C4-2B (cell line): ENCODE measurements around the gene INPP5B.

Source experiments
- ZFX ChIP-seq: fragments of 450-650 bp; IDR thresholded peaks from 2 replicates; pipeline ENCODE4 v1.6.1; 2017
- TF ChIP-seq, protein P1 (sequence below): fragments of 450-650 bp; conservative IDR thresholded peaks from 2 replicates; pipeline ENCODE4 v1.5.1; 2017; ENCODE audit warnings: mild to moderate bottlenecking

DNA sequence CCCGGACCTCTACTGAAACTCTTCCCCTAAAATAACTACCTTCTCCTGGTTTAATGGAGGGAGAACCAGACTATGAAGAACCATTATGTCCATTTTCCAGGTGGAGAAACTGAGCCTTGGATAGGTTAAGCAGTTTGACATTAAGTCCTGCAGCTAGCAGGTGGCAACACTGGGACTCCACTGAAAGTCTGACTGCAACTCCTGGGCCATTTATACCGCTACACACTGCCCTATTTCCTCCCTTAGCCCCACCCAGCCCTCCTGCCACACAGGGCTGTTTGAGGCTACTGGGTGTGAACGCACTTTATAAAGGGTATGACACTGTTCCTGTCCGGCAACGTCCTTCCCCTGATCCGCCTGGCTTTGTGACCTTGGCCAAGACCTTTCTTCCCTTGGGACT, 511 bp upstream of the INPP5B start:
- TF ChIP-seq, protein P1, sequence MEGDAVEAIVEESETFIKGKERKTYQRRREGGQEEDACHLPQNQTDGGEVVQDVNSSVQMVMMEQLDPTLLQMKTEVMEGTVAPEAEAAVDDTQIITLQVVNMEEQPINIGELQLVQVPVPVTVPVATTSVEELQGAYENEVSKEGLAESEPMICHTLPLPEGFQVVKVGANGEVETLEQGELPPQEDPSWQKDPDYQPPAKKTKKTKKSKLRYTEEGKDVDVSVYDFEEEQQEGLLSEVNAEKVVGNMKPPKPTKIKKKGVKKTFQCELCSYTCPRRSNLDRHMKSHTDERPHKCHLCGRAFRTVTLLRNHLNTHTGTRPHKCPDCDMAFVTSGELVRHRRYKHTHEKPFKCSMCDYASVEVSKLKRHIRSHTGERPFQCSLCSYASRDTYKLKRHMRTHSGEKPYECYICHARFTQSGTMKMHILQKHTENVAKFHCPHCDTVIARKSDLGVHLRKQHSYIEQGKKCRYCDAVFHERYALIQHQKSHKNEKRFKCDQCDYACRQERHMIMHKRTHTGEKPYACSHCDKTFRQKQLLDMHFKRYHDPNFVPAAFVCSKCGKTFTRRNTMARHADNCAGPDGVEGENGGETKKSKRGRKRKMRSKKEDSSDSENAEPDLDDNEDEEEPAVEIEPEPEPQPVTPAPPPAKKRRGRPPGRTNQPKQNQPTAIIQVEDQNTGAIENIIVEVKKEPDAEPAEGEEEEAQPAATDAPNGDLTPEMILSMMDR = no peak
- no peak for TF ChIP-seq ZFX
